Forelimb muscle (tissue), 1 donor: ENCODE data around the gene LRRN3. TPM values are rescaled to one million over a fixed set of nuclear protein-coding genes. Genes with fewer than 3 reads are reported as not detected.

Experiments
- DNase-seq: peaks from one replicate; pipeline ENCODE4 v3.0.0-alpha.2; 2013; ENCODE audit warnings: low read depth
- polyA plus RNA-seq: library from polyadenylated mRNA; unstranded; fragments of 120-200 nt; gene quantifications from one replicate; pipeline ENCODE4 v1.2.1, GENCODE V29; 2013; ENCODE audit not compliant: insufficient read length

LRRN3 gene
- polyA plus RNA-seq, 1 donor = 7.0 TPM

DNA sequence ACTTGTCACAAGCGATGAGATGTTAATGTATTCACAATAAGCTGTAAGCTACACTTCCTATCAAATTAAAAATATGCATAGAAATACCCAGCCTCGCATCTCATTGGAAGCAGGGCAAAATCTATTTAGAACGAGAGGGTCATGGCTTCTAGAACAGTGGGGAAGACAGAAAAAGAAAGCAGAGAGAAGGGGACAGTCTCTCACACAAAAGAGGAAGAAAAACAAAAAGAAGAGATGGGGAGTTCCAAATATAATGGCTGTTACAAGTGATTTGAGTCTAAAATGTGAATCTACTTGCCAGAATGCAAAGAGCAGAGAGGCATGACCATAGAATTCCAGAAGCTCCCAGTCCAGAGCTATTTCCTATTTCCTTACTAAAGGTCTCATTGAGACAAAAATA is 13.8 kb downstream of the LRRN3 start:
- no peak for DNase-seq

DNA sequence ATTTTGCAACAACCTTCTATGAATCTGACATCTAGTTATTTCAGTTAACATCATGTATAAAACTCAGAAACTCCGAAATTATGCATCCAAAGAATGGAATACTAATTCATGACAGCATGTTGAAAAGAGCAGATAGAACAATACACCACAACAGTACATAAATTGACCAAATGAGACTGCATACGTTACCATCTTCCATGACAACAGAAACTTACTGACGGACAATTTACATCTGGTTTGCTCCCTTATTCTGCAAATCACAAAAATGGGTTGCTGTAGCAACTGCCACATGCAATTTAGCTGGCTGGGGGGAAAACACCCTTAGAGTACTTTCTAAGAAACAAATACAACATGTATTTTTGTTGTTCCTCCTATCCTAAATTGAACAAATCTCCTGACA is 14.3 kb downstream of the LRRN3 start:
- no peak for DNase-seq

- DNase-seq = no peak
Measured at GRCh38 chr7:111107579-111107978, 16.7 kb downstream of the LRRN3 start.

DNA sequence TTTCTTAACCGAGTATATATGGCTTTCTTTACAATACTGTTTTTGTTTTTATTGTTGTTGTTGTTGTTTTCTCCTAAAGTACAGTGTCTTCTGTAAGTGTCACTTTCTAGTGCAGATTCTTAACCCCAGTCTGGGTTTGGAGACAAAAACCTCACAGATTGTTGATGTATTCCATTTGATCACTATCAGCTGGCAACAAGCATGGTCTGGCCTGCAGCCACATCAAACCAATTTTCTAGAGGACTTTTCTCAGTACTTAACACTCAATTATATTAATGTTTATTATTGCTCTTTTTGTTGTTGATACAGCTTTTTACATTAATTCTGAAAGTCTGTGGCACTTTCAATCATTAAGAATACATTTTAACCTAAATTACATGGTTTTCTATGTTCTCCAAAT is 17.1 kb downstream of the LRRN3 start:
- DNase-seq = no peak

GRCh38 chr7:111108496-111108895 is 17.6 kb downstream of the LRRN3 start:
- DNase-seq = no peak

DNA sequence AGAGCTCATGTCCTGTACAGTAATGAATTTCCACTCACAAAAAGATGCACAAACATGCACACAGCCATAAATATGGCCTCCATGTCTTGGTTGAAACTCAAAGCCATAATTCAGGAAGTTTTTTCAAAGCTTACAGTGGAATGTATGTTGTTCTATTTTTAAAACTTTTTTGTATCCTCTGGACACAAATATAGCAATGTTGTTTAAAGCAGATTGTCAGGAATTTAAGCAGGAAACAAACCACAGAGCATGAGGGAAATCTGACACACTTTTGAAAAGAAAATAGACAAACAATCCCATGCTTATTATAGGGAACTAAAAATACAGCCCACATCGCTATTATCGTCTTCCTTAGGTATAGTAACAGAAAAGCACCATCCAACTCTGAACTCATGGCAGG is 21.5 kb downstream of the LRRN3 start:
- DNase-seq = no peak

GRCh38 chr7:111113263-111114017 is 22.5 kb downstream of the LRRN3 start:
- no peak for DNase-seq

- no peak for DNase-seq
Measured at GRCh38 chr7:111115966-111116365, 25.0 kb downstream of the LRRN3 start.

GRCh38 chr7:111126987-111127386 is 36.1 kb downstream of the LRRN3 start:
- DNase-seq = no peak

GRCh38 chr7:111129435-111129834 is 38.5 kb downstream of the LRRN3 start:
- DNase-seq = no peak

GRCh38 chr7:111132833-111133232 is 41.9 kb downstream of the LRRN3 start:
- no peak for DNase-seq

- DNase-seq = no peak
Measured at GRCh38 chr7:111137296-111138192, 46.6 kb downstream of the LRRN3 start.

GRCh38 chr7:111138193-111138569 is 47.3 kb downstream of the LRRN3 start:
- DNase-seq = no peak

- no peak for DNase-seq
Measured at GRCh38 chr7:111138586-111138985, 47.7 kb downstream of the LRRN3 start.

DNA sequence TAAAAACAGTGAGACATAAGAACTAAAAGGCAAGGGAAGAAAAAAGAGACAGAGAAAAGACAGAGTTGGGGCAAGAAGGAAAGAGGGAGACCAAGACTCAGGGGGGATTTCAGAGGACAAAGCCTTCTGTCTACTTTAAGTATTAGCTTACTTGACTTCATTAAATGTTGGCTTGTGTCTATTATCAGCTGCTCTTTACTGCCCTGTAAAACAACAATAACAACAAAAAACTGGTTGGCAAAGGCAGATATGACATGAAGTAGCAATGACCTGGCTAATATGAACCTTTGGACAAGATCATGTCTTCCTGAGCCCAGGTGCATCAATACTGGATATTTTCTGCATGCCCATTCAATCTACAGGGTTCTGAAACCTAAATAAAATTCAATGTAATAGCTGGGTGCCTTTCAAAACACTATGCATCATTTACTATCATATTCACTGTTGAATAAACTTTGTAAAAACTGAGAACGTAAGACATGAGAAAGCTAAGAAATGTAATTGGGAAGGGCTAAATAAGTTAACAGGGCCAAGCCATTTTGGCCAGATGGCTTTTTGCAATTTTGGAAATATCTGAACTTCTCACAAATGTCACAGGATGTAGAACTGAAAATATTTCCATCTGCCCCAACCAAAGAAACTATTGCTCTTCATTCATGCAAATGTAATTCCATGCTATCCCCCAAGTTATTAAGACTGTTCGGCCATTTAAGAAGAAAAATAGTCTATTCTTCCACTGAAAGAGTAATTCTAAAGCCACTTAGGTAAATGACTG is 49.4 kb downstream of the LRRN3 start:
- DNase-seq = no peak

DNA sequence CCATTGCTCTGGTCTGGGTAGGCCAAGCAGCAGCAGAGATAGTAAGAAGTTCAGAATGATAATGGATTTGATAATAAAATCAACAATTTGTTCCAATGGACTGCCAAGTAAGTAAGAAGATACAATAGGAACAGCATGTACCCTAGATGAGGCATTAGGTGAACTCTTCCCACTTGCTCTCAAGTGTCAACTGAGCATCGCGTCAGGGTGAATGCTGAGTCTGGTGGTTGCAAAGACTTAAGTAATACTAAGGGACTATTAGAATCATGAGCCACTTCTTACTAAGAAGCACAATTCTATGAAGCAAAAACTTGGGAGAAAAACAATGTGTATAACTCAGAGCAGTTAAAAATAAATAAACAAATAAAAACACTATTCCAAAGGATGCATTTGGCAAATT is 54.5 kb downstream of the LRRN3 start:
- no peak for DNase-seq

- no peak for DNase-seq
Measured at GRCh38 chr7:111146136-111146535, 55.2 kb downstream of the LRRN3 start.

DNA sequence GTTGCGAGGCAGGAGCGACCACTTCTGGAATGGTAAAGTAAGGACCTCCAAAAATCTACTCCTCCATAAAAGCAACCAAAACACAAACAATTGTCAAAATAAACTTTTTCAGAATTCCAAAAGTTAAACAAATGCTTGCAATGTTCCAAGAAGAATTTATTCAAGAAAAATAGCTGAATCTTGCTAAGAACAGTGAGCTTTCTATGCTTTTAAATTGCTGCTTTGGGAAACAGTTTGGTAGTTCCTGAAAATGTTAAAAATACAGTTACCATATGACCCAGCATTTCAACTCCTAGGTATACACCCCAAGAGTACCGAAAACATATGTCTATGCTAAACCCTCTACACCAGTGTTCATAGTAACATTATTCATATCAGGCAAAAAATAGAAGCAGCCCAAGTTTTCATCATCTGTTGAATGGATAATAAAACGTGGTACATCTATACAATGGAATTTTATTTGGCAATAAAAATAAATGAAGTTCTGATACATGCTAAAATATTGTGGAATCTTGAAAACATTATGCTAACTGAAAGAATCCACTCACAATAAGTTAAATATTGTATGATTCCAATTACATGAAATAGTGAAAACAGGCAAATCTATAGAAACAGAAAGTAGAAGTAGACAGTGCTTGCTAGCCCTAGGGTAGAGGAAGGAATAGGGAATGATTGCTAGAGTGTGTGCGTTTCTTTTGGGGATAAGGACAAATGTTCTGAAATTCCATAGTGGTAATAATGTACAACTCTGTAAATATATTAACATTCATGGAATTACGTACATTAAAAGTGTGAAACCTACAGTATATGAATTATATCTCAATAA is 57.0 kb downstream of the LRRN3 start:
- no peak for DNase-seq

- no peak for DNase-seq
Measured at GRCh38 chr7:111150709-111151108, 59.8 kb downstream of the LRRN3 start.

DNA sequence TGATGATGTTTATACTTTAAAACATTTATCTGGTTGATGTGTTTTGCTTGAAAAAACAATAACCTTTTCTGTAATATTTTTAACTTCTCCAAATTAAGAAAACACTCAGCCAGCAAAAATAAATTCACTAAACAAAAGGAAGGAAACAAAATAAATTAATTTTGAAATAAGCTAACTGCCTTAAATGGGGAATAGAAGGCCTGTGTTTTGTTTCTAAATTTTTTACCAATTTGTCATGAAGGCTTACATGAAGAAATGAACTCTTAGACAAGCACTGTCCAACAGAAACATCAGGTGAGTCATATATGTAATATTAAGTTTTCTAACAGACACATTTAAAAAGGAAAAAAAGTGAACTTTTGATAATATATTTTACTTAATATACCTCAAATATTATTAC is 68.5 kb downstream of the LRRN3 start:
- DNase-seq = no peak

- no peak for DNase-seq
Measured at GRCh38 chr7:111160297-111160696, 69.4 kb downstream of the LRRN3 start.
